Trophoblast cell (in vitro differentiated cells and primary cell): Measurements from ENCODE around the gene TOP3A.
"Not testable (repeated sequence)": the region's sequence is repeated elsewhere in the genome, so short reads cannot be mapped to it uniquely, and the experiment has no call there.

ENCODE experiments used
- DNase-seq, 2 donors: peaks; one replicate each; pipeline ENCODE4 v3.0.0-alpha.2; 2016
- H2AFZ ChIP-seq: 2 replicates; pipeline ENCODE4 v1.6.1; 2013; ENCODE audit warnings: low read length, moderate library complexity, mild to moderate bottlenecking; ENCODE audit not compliant: insufficient read depth, poor library complexity
- H2AK5ac ChIP-seq: 2 replicates; pipeline ENCODE4 v1.6.1; 2013; ENCODE audit warnings: mild to moderate bottlenecking, low read length
- H2BK120ac ChIP-seq: 2 replicates; pipeline ENCODE4 v1.6.1; 2013; ENCODE audit warnings: low read length, mild to moderate bottlenecking, moderate library complexity; ENCODE audit not compliant: insufficient read depth, poor library complexity
- H2BK12ac ChIP-seq: 2 replicates; pipeline ENCODE4 v1.6.1; 2013; ENCODE audit warnings: mild to moderate bottlenecking, low read length, moderate library complexity
- H2BK5ac ChIP-seq: 2 replicates; pipeline ENCODE4 v1.6.1; 2013; ENCODE audit warnings: low read length, low read depth, moderate library complexity, mild to moderate bottlenecking; ENCODE audit not compliant: poor library complexity
- H3K14ac ChIP-seq: 2 replicates; pipeline ENCODE4 v1.6.1; 2013; ENCODE audit warnings: mild to moderate bottlenecking, low read length
- H3K18ac ChIP-seq: 2 replicates; pipeline ENCODE4 v1.6.1; 2013; ENCODE audit warnings: mild to moderate bottlenecking, low read length
- H3K23ac ChIP-seq: 2 replicates; pipeline ENCODE4 v1.6.1; 2013; ENCODE audit warnings: low read length
- H3K27ac ChIP-seq: 2 replicates; pipeline ENCODE4 v1.5.1; 2013; ENCODE audit warnings: low read depth, mild to moderate bottlenecking, inconsistent platforms, low read length, moderate library complexity
- H3K27me3 ChIP-seq: 2 replicates; pipeline ENCODE4 v1.6.1; 2013; ENCODE audit warnings: inconsistent platforms, mild to moderate bottlenecking, low read length, moderate library complexity; ENCODE audit not compliant: insufficient read depth
- H3K36me3 ChIP-seq, 2 experiments: 1 replicate in 1 of 2; 2 replicates in 1 of 2; pipeline ENCODE4 v1.6.1; 2013; ENCODE audit warnings: low read length in 2 of 2, mild to moderate bottlenecking in 2 of 2, moderate library complexity in 1 of 2; ENCODE audit not compliant: insufficient read depth in 2 of 2, control insufficient read depth in 1 of 2
- H3K4ac ChIP-seq: 2 replicates; pipeline ENCODE4 v1.6.1; 2013; ENCODE audit warnings: low read depth, mild to moderate bottlenecking, low read length, moderate library complexity
- H3K4me1 ChIP-seq, 2 experiments: 1 replicate in 1 of 2; 2 replicates in 1 of 2; pipeline ENCODE4 v1.6.1; 2013; ENCODE audit warnings: low read length in 2 of 2, mild to moderate bottlenecking in 2 of 2, moderate library complexity in 1 of 2; ENCODE audit not compliant: insufficient read depth in 2 of 2, control insufficient read depth in 1 of 2
- H3K4me2 ChIP-seq: 2 replicates; pipeline ENCODE4 v1.6.1; 2013; ENCODE audit warnings: inconsistent platforms, mild to moderate bottlenecking, low read length, moderate library complexity
- H3K4me3 ChIP-seq: 2 replicates; pipeline ENCODE4 v1.5.1; 2013; ENCODE audit warnings: mild to moderate bottlenecking, low read depth, low read length, inconsistent platforms
- H3K79me1 ChIP-seq: one replicate; pipeline ENCODE4 v1.6.1; 2013; ENCODE audit warnings: low read length
- H3K79me2 ChIP-seq: 2 replicates; pipeline ENCODE4 v1.6.1; 2013; ENCODE audit warnings: low read length, mild to moderate bottlenecking; ENCODE audit not compliant: control insufficient read depth, insufficient read depth, poor library complexity
- H3K9ac ChIP-seq: 2 replicates; pipeline ENCODE4 v1.6.1; 2013; ENCODE audit warnings: mild to moderate bottlenecking, low read length
- H3K9me3 ChIP-seq: 2 replicates; pipeline ENCODE4 v1.6.1; 2013; ENCODE audit warnings: low read depth, mild to moderate bottlenecking, control low read depth, inconsistent platforms, low read length; ENCODE audit not compliant: insufficient read depth
- H4K12ac ChIP-seq: 2 replicates; pipeline ENCODE4 v1.6.1; 2013; ENCODE audit warnings: low read depth, mild to moderate bottlenecking, low read length, moderate library complexity
- H4K8ac ChIP-seq: 2 replicates; pipeline ENCODE4 v1.6.1; 2013; ENCODE audit warnings: low read depth, mild to moderate bottlenecking, low read length, moderate library complexity
- H4K91ac ChIP-seq: one replicate; pipeline ENCODE4 v1.6.1; 2013; ENCODE audit warnings: low read depth, mild to moderate bottlenecking, low read length, moderate library complexity
- WGBS: extraction: QIAGEN DNeasy Blood & Tissue Kit; methylation state at CpG from one replicate; pipeline ENCODE4 v1.1.7; 2013; ENCODE audit warnings: missing lambda C conversion rate; ENCODE audit not compliant: insufficient read length, insufficient coverage; ENCODE audit errors: extremely low coverage; 5-methylcytosine and 5-hydroxymethylcytosine counted together

The TOP3A gene

DNA sequence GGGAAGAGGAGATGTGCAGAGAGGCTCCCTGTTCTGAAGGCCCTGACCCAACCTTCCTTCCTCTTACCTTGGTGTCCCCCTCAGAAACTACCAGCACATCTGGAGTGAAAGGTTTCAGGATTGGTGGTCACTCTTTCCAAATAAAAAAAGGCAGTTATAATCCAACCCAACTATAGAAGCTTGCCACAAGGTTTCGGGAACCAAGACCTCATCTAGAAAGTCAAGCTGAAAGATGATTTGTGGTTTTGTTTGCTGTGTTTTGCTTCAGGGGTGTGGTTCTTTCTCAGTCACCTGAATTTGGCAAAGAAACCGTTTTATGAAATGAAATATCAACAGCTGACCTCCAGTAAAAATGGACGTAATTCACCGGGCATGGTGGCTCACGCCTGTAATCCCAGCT is 29.2 kb upstream of the TOP3A start:
- no CpG with 5 or more reads among the region's 5 CpGs for WGBS
- no peak overlapping the region for H3K18ac ChIP-seq

GRCh38 chr17:18339933-18340332 is 25.1 kb upstream of the TOP3A start:
- H3K23ac ChIP-seq: no peak overlapping the region
- H2BK12ac ChIP-seq: no peak overlapping the region
- peaks cover 41 to 47% of the 10 kb centered on the region in 2 experiments for H3K36me3 ChIP-seq
- no peaks in the 10 kb centered on the region for H3K79me1 ChIP-seq
- no peak overlapping the region for H3K9ac ChIP-seq
- peaks cover 2% of the 10 kb centered on the region for H3K9me3 ChIP-seq
- H3K27me3 ChIP-seq: no peaks in the 10 kb centered on the region
- H3K4me2 ChIP-seq: no peak overlapping the region
- WGBS: no CpG with 5 or more reads among the region's 13 CpGs
- DNase-seq: no peak
- no peak overlapping the region for H3K4ac ChIP-seq
- H3K18ac ChIP-seq: no peak overlapping the region
- H4K91ac ChIP-seq: no peak overlapping the region
- no peak overlapping the region for H3K4me3 ChIP-seq
- H2BK5ac ChIP-seq: no peak overlapping the region
- H4K12ac ChIP-seq: no peak overlapping the region
- H2AFZ ChIP-seq: no peak overlapping the region
- no peak overlapping the region for H2BK120ac ChIP-seq
- H3K27ac ChIP-seq: no peak overlapping the region
- H4K8ac ChIP-seq: no peak overlapping the region
- no peak overlapping the region for H3K14ac ChIP-seq
- no peaks in the 10 kb centered on the region for H3K4me1 ChIP-seq
- H3K79me2 ChIP-seq: no peaks in the 10 kb centered on the region
- no peak overlapping the region for H2AK5ac ChIP-seq

More for the DNA sequence above, 29.2 kb upstream of the TOP3A start:
- Histone ChIP-seq H2BK12ac (no peak overlapping the region), H2BK120ac (no peak overlapping the region), H3K9me3 (peaks cover 2% of the 10 kb centered on the region), H3K36me3 (peaks cover 50 to 52% of the 10 kb centered on the region in 2 experiments), H3K27me3 (no peaks in the 10 kb centered on the region), H2AFZ (no peak overlapping the region), H3K27ac (no peak overlapping the region), H3K79me1 (no peaks in the 10 kb centered on the region), H4K8ac (no peak overlapping the region), H3K4ac (no peak overlapping the region), H3K4me2 (no peak overlapping the region), H3K4me3 (no peak overlapping the region), H3K23ac (no peak overlapping the region), H2BK5ac (no peak overlapping the region), H3K4me1 (no peaks in the 10 kb centered on the region), H3K79me2 (no peaks in the 10 kb centered on the region), H2AK5ac (no peak overlapping the region), H3K14ac (no peak overlapping the region), H4K91ac (no peak overlapping the region), H4K12ac (no peak overlapping the region), H3K9ac (no peak overlapping the region)
- DNase-seq: no peak

- H3K14ac ChIP-seq, H3K79me2 ChIP-seq, H3K27me3 ChIP-seq, H3K4me2 ChIP-seq, H2AFZ ChIP-seq, H3K18ac ChIP-seq, H3K9me3 ChIP-seq, H4K12ac ChIP-seq, H3K9ac ChIP-seq, H4K91ac ChIP-seq, H3K79me1 ChIP-seq, H2AK5ac ChIP-seq, H3K27ac ChIP-seq, H3K4ac ChIP-seq, H3K4me3 ChIP-seq, DNase-seq, H2BK120ac ChIP-seq, H3K23ac ChIP-seq, H4K8ac ChIP-seq, H2BK5ac ChIP-seq, H2BK12ac ChIP-seq, H3K4me1 ChIP-seq: not testable (repeated sequence)
- H3K36me3 ChIP-seq: peaks cover 48 to 52% of the 10 kb centered on the region in 2 experiments
- no CpG with 5 or more reads among the region's 25 CpGs for WGBS
These were observed 23.4 kb upstream of the TOP3A start for GRCh38 chr17:18338158-18338557.

GRCh38 chr17:18332909-18333489 is 18.2 kb upstream of the TOP3A start:
- Histone ChIP-seq H2BK120ac (no peak overlapping the region), H3K79me2 (no peaks in the 10 kb centered on the region), H3K18ac (no peak overlapping the region), H4K8ac (no peak overlapping the region), H3K9ac (no peak overlapping the region), H3K14ac (no peak overlapping the region), H2AK5ac (no peak overlapping the region), H3K23ac (no peak overlapping the region), H2AFZ (no peak overlapping the region), H3K9me3 (peaks cover 2% of the 10 kb centered on the region), H3K79me1 (no peaks in the 10 kb centered on the region), H4K12ac (no peak overlapping the region), H4K91ac (no peak overlapping the region), H3K4me2 (no peak overlapping the region), H2BK5ac (no peak overlapping the region), H2BK12ac (no peak overlapping the region), H3K27me3 (no peaks in the 10 kb centered on the region), H3K4me1 (no peaks in the 10 kb centered on the region), H3K36me3 (peaks cover 62 to 71% of the 10 kb centered on the region in 2 experiments), H3K4me3 (peak overlapping the region; percentile 32), H3K4ac (no peak overlapping the region), H3K27ac (no peak overlapping the region)
- no peak for DNase-seq
- no CpG with 5 or more reads among the region's 4 CpGs for WGBS
